Measurements from ENCODE around the gene ZNF436.

DNA sequence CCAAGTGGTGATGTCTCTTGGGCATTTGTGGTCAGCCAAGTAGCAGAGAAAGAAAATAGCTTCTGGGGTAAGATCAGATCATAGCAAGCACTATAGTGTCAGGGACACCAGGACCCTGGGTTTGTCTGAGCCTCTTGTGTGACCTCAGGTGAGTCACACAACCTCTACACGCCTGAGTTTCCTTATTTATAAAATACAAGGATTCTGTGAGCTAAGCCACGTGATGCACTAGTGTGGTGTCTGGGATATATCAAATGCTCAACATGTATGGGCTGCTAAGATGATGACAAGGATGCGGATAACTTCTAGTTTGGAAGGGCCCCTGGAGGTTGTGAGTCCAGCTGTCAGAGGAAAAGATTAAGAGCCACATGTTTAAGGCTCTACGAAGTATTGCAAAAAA is 24.5 kb upstream of the ZNF436 start:
- TF ChIP-seq POLR2AphosphoS5 (IDR thresholded peaks at IDR 0.05; ENCODE audit: low read depth, low read length), result no peak
- TF ChIP-seq, protein P1, sequence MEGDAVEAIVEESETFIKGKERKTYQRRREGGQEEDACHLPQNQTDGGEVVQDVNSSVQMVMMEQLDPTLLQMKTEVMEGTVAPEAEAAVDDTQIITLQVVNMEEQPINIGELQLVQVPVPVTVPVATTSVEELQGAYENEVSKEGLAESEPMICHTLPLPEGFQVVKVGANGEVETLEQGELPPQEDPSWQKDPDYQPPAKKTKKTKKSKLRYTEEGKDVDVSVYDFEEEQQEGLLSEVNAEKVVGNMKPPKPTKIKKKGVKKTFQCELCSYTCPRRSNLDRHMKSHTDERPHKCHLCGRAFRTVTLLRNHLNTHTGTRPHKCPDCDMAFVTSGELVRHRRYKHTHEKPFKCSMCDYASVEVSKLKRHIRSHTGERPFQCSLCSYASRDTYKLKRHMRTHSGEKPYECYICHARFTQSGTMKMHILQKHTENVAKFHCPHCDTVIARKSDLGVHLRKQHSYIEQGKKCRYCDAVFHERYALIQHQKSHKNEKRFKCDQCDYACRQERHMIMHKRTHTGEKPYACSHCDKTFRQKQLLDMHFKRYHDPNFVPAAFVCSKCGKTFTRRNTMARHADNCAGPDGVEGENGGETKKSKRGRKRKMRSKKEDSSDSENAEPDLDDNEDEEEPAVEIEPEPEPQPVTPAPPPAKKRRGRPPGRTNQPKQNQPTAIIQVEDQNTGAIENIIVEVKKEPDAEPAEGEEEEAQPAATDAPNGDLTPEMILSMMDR (IDR thresholded peaks at IDR 0.05), result no peak
